Upper lobe of left lung (tissue), 4 donors: ENCODE measurements around the gene CCIN.

ENCODE experiments used
- POLR2AphosphoS5 ChIP-seq, 2 donors: sonication (generic); formaldehyde crosslinking; IDR thresholded peaks; one replicate each; pipeline ENCODE4 v1.5.1; 2017; ENCODE audit warnings: antibody characterized with exemption in 2 of 2
- TF ChIP-seq, protein P1 (sequence below), 6 experiments: fragments of 450-650 bp in 4 of 6; fragments of 200-600 bp in 2 of 6; sonication (generic) in 2 of 6; IDR thresholded peaks; one replicate each; pipeline ENCODE4 v1.5.1; 2016 to 2019; ENCODE audit warnings: antibody characterized with exemption in 6 of 6

DNA sequence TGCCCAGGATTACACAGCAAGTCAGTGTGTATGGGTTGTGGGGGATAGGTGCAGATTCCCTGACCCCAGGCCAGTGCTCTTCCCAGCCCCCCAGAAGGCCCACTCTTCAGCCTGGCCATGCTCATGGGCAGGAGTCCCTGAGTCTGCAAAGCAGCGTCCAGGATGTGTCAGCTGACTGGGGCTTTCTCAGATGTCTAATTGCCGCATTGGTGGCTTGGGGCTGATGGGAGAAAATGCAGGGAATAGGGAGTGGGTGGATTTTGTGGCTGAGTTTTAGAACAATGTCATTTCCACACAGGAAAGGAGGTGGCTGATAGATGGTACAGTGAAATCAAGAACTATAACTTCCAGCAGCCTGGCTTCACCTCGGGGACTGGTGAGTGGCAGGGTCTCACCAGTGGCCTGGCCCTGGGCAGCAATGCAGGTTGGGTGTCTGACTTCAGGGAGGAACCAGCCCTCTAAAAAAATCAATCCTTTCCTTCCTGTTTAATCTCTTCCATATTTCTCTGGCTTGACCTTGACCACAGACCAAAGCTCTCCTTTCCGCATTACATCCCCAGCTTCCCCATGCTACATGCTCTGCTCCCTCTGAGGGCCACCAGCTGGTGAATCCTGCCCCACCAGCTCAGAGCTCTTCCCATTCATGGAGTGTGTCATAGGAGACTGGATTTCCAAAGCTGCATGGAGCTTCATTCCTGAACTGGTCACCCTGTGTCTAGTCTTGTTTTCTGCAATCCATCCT, 18.4 kb upstream of the CCIN start:
- TF ChIP-seq, protein P1, sequence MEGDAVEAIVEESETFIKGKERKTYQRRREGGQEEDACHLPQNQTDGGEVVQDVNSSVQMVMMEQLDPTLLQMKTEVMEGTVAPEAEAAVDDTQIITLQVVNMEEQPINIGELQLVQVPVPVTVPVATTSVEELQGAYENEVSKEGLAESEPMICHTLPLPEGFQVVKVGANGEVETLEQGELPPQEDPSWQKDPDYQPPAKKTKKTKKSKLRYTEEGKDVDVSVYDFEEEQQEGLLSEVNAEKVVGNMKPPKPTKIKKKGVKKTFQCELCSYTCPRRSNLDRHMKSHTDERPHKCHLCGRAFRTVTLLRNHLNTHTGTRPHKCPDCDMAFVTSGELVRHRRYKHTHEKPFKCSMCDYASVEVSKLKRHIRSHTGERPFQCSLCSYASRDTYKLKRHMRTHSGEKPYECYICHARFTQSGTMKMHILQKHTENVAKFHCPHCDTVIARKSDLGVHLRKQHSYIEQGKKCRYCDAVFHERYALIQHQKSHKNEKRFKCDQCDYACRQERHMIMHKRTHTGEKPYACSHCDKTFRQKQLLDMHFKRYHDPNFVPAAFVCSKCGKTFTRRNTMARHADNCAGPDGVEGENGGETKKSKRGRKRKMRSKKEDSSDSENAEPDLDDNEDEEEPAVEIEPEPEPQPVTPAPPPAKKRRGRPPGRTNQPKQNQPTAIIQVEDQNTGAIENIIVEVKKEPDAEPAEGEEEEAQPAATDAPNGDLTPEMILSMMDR (IDR thresholded peaks at IDR 0.05): no peak
- TF ChIP-seq POLR2AphosphoS5 (IDR thresholded peaks at IDR 0.05): no peak
